HG03342 (cell line): ENCODE data around the gene SLC22A23.

Source experiments
- ATAC-seq: cut with Tn5 transposase; IDR thresholded peaks from one replicate; pipeline ENCODE4 v1.9.1; 2021; ENCODE audit warnings: mild to moderate bottlenecking, moderate library complexity; ENCODE audit not compliant: unreplicated experiment

The SLC22A23 gene

GRCh38 chr6:3273707-3274521, 182.9 kb downstream of the SLC22A23 start:
- ATAC-seq = no peak

DNA sequence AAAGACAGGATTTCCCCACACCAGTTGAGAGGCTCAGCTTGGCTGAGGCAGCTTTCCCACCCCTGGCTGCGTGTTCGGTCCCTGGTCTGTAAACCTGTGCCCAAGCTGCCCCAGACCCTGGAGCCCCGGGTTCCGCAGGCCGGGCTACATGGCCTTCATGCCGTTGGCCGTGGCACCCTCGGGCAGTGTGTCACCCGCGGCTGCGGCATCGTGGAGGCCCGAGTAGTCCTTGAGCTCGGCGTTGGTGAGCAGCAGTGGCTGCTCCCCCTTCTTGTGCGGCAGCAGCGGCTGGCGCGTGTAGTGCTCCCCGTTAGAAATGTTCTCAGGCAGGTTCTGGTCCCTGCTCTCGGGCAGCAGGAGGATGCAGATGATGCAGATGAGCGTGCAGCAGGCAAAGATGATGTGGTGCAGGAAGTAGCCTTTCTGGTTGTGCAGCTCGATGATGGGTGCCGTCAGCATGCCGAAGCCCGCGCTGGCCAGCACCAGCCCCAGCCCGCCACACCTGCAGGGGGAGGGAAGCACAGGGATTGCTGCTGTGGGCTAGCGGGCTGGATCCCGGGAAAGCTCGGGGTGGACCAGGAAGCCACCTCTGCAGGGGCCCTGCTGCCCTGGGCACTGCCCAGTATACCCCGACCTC, 183.8 kb downstream of the SLC22A23 start:
- no peak for ATAC-seq

DNA sequence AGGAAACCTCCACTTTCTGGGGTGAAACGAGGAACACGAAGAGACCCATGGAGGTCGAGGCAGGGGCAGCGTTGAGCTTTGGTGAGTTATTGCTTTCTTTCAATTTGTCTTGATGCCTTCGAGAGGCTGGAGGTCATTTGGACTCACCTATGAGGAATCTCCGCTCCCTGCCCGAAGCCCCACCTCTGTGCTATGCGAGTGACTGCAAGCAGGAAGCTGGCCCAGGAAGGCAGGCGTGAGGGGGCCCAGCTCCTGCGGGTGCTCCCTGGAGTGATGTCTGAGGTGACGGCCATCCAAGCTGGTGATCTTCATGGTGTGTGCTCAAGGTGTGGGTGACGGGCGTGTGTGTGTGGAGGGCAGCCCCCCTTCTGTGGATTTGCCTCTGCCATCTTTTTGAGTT, 185.1 kb downstream of the SLC22A23 start:
- ATAC-seq = no peak

- ATAC-seq = no peak
Observed at GRCh38 chr6:3270258-3270657, 186.6 kb downstream of the SLC22A23 start.

GRCh38 chr6:3269281-3269975, 187.4 kb downstream of the SLC22A23 start:
- no peak for ATAC-seq

GRCh38 chr6:3268680-3269079, 188.2 kb downstream of the SLC22A23 start:
- no peak for ATAC-seq

GRCh38 chr6:3267162-3267561, 189.7 kb downstream of the SLC22A23 start:
- ATAC-seq = no peak

DNA sequence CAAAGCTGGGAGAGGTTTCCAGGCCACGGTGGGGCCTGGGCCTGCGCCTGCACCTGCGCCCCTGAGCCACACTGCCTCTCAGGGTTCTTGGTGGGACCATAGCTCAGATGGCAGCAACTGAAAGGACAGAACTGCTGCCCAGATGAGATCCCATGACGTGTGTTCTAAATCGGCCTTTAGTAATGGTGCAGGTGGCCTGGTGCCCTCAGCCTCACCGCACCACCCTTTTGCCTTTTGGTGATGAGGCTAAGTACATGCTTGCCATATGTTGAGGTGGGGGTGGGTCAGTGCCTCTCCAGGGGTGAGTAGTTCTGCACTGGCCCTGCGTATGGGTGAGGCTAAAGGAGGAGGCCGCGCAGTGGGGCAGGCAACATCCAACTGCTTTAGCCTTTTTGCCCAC, 190.7 kb downstream of the SLC22A23 start:
- no peak for ATAC-seq

GRCh38 chr6:3265671-3266070, 191.2 kb downstream of the SLC22A23 start:
- ATAC-seq = no peak

DNA sequence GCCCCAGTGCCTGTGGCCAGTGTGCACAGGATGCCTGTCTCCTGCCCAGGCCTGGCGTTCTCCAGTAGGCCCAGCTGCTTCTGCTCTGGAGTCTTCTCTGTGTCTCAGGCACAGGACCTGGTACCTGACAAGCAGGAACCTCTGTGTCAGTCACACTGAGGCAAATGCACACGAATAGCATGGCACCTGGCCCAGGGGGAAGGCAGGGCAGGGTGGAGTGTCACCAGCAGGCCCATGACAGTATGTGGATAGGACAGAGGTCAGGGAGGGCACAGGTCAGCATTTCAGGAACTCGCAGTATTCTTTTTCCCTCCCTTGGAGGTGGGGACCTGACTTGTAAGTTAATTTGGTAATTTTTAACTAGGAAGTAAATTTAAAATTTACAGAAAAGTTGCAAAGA, 192.5 kb downstream of the SLC22A23 start:
- ATAC-seq = no peak

GRCh38 chr6:3263096-3263495, 193.8 kb downstream of the SLC22A23 start:
- ATAC-seq = no peak

- ATAC-seq = no peak
Observed at GRCh38 chr6:3261921-3262320, 194.9 kb downstream of the SLC22A23 start.

GRCh38 chr6:3261518-3261820, 195.4 kb downstream of the SLC22A23 start:
- ATAC-seq = no peak

GRCh38 chr6:3260772-3261517, 195.9 kb downstream of the SLC22A23 start:
- ATAC-seq = no peak

DNA sequence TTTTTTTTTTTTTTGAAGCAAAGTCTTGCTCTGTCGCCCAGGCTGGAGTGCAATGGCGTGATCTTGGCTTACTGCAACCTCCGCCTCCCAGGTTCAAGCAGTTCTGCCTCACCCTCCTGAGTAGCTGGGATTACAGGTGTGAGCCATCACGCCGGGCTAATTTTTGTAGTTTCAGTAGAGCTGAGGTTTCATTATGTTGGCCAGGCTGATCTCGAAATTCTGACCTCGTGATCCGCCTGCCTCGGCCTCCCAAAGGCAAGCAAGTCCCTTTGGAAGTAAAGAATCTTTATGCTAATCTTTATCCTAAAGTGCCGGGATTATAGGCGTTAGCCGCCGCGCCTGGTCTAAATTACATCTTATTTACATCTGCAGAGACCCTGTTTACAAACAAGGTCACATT, 196.6 kb downstream of the SLC22A23 start:
- no peak for ATAC-seq

- peak; percentile 41 for ATAC-seq
Observed at GRCh38 chr6:3259491-3259958, 197.3 kb downstream of the SLC22A23 start.

DNA sequence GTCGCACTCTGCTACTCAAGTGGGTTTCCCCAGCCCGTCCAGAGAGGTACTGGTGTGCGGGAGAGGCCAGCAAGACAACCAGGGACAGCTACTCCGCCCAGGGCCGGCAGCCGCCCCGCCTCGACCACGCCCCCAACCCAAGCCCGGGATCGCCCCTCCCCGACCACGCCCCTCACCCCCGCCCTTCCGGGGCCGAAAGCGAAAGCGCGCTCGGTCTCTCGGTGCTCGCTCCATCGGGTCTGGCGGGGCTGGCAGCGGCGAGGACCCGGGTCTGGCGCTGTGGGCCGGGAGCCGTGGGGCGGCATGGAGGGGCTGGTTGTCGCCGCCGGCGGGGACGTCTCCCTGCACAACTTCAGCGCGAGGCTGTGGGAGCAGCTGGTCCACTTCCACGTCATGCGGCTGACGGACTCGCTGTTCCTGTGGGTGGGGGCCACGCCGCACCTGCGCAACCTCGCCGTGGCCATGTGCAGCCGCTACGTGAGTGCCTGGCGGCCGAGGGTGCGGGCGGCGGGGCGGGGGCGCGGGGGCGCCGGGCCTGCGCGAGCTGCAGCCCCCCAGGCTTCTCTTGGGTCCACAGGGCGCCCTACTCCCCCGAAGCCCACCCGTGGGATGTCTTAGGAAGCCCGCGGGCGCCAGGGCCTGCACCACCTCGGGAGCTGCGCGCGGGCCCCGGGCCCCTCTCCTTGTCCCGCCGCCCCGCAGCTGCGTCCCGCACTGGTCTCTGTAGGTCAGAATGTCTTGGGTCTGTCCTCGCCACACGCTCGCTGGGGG, 197.9 kb downstream of the SLC22A23 start, which contains the start of gene PSMG4:
Gene PSMG4 (plus strand): TSS at position 228 of the 771 bp plus-strand sequence. CDS start 76 bp downstream, at position 304.
- peak; percentile 69 for ATAC-seq

GRCh38 chr6:3258201-3258600, 198.6 kb downstream of the SLC22A23 start:
- no peak for ATAC-seq

- ATAC-seq = no peak
Observed at GRCh38 chr6:3253597-3253961, 203.3 kb downstream of the SLC22A23 start.

DNA sequence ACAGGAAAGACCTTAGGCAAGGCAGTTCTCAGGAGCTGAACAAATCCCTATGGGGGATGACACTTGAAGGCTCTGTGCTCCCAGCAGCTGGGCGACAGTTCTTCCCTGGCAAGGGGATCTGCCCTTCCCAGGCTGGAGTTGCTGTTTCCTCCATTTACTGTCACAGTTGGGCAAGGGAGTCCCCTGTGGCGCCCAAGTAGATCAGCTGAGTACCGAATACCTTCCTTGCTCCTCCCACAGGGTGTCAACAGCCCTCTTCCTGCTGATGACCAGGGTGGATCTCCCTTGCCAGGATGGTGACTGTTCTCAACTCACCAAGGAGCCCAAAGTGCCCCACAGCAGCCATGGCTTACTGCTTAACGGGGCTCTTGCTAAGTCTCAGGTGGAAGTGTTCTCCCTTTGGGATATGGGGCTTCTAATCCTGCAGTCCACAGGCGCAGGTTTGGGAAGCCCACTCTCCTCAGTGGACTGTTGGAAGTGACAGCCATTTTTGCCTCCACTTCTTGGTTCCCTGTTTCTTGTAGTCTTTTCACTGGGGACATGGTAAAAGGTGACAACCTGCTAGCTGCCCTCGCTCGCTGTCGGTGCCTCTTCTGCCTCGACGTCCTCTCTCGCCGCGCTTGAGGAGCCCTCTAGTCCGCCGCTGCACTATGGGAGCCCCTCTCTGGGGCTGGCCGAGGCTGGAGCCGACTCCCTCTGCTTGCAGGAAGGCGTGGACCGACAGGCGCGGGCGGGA, 203.8 kb downstream of the SLC22A23 start:
- no peak for ATAC-seq
